Neural progenitor cell (in vitro differentiated cells): ENCODE results near the gene MIER2.

Source experiments
- EZH2 ChIP-seq: fragments of 200-600 bp; sonication (generic); IDR thresholded peaks from 2 replicates; pipeline ENCODE4 v1.6.1; 2017; ENCODE audit warnings: antibody characterized with exemption, mild to moderate bottlenecking, moderate library complexity
- EZH2phosphoT487 ChIP-seq: fragments of 200-600 bp; sonication (generic); IDR thresholded peaks from 2 replicates; pipeline ENCODE4 v1.6.1; 2017; ENCODE audit warnings: antibody characterized with exemption
- TF ChIP-seq, protein P1 (sequence below): fragments of 200-600 bp; sonication (generic); IDR thresholded peaks from 2 replicates; pipeline ENCODE4 v1.5.1; 2017; ENCODE audit warnings: antibody characterized with exemption, mild to moderate bottlenecking

- TF ChIP-seq EZH2: no peak
- TF ChIP-seq, protein P1, sequence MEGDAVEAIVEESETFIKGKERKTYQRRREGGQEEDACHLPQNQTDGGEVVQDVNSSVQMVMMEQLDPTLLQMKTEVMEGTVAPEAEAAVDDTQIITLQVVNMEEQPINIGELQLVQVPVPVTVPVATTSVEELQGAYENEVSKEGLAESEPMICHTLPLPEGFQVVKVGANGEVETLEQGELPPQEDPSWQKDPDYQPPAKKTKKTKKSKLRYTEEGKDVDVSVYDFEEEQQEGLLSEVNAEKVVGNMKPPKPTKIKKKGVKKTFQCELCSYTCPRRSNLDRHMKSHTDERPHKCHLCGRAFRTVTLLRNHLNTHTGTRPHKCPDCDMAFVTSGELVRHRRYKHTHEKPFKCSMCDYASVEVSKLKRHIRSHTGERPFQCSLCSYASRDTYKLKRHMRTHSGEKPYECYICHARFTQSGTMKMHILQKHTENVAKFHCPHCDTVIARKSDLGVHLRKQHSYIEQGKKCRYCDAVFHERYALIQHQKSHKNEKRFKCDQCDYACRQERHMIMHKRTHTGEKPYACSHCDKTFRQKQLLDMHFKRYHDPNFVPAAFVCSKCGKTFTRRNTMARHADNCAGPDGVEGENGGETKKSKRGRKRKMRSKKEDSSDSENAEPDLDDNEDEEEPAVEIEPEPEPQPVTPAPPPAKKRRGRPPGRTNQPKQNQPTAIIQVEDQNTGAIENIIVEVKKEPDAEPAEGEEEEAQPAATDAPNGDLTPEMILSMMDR: no peak
- TF ChIP-seq EZH2phosphoT487: no peak
Measured at GRCh38 chr19:279231-279630, 65.4 kb downstream of the MIER2 start.
